ENCODE data around the gene CCDC169.

Gene CCDC169

DNA sequence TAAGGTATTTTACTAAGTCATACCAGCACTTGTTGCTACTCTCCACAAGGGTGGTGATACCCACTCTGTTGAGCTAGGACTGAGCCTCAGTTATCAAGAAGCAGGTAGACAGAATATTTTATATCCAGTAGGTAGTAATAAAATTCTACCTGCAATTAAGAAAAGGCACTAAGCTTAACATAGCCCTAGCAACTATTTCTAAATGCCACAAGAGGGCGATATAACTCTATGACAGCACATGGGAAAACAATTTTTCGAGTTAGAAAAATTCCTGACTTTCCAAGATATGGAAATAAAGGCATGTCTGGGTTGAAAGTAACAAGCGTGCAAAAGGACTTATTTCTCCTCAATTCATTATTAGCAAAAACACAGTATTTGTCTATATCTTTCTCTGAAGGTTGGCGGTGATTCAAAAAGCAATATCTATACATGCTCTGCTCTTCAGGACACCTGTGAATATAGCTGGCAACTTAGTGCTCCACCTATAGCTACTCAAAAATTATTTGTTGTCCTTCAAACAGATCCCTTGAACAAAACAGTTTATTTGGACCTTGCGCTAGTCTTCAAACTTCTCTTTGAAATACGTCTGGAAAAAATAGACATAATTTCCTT lies 14.7 kb downstream of the CCDC169 start:
- TF ChIP-seq, protein P1, sequence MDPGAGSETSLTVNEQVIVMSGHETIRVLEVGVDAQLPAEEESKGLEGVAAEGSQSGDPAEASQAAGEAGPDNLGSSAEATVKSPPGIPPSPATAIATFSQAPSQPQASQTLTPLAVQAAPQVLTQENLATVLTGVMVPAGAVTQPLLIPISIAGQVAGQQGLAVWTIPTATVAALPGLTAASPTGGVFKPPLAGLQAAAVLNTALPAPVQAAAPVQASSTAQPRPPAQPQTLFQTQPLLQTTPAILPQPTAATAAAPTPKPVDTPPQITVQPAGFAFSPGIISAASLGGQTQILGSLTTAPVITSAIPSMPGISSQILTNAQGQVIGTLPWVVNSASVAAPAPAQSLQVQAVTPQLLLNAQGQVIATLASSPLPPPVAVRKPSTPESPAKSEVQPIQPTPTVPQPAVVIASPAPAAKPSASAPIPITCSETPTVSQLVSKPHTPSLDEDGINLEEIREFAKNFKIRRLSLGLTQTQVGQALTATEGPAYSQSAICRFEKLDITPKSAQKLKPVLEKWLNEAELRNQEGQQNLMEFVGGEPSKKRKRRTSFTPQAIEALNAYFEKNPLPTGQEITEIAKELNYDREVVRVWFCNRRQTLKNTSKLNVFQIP (CRISPR knock-in tag; IDR thresholded peaks at IDR 0.05; ENCODE audit: borderline replicate concordance, low read depth) = no peak
- no peak for TF ChIP-seq SNAI2 (CRISPR knock-in tag; IDR thresholded peaks at IDR 0.05)
- no peak for TF ChIP-seq ZNF8 (CRISPR knock-in tag; IDR thresholded peaks at IDR 0.05)
- TF ChIP-seq, protein P2, sequence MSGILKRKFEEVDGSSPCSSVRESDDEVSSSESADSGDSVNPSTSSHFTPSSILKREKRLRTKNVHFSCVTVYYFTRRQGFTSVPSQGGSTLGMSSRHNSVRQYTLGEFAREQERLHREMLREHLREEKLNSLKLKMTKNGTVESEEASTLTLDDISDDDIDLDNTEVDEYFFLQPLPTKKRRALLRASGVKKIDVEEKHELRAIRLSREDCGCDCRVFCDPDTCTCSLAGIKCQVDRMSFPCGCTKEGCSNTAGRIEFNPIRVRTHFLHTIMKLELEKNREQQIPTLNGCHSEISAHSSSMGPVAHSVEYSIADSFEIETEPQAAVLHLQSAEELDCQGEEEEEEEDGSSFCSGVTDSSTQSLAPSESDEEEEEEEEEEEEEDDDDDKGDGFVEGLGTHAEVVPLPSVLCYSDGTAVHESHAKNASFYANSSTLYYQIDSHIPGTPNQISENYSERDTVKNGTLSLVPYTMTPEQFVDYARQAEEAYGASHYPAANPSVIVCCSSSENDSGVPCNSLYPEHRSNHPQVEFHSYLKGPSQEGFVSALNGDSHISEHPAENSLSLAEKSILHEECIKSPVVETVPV (CRISPR knock-in tag; IDR thresholded peaks at IDR 0.05) = no peak
- ATAC-seq = peak; percentile 73

DNA sequence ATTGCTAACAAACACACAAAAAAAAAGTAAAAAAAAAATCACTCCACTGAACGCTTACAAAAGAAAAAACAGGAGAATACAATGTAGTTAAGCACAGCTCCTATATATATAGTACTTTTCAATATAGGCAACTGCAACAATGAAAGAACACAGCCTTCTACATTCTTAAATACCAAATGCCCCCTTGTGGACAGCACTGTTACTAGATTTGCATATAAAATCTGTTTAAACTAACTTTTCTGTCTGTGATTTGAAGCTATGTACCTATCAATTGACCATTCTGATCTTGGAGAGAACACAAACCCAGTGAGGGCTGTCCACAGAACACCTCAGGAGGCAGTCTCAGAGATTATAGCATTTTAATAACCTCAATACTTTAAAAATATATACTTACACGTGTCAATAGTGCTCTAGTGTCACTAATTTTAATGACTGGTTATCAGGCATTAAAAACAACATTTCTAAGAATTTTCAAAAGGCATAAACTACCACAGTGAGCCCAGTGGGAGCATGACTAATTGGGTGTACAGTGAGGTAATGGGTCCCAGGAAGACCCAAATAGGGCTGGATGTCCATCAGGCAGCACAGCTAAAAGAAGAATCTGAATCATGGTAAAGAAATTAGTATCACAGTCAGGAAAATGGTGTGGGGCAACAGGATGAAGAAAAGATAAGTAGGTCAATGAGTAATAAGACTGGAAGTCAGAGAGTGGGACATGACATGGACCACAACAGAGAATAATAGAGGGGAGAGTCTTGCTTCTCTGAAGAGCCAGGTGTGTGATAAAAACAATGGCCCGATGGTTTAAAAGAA lies 22.2 kb downstream of the CCDC169 start:
- ATAC-seq = peak; percentile 88
- TF ChIP-seq PPARA (CRISPR knock-in tag; IDR thresholded peaks at IDR 0.05; ENCODE audit: borderline replicate concordance) (no peak), ZFP30 (CRISPR knock-in tag; IDR thresholded peaks at IDR 0.05) (no peak), ARNTL (CRISPR knock-in tag; IDR thresholded peaks at IDR 0.05; ENCODE audit: borderline replicate concordance, low read depth) (no peak), CSDC2 (CRISPR knock-in tag; IDR thresholded peaks at IDR 0.05) (no peak), TOX (CRISPR knock-in tag; IDR thresholded peaks at IDR 0.05; ENCODE audit: borderline replicate concordance) (no peak)

DNA sequence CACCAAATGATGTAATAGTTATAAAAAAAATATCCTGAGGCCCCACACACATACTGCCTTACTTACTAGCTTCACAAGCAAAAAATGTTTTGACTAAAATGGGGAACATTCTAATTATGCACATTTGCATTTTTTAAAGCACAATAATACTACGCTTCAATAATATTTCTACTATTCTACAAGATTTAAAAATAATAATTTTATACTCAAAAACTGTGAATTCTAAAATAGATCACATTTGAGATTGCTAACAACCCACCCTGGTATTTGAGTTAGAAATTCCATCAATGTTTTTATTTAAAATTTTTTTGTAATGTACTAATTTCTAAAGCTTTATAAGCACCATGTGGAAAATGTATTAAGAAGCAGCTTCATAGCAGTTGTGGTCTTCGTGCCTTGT lies 24.2 kb downstream of the CCDC169 start:
- no peak for ATAC-seq
- TF ChIP-seq GLIS3 (CRISPR knock-in tag; IDR thresholded peaks at IDR 0.05) (no peak), TCF4 (CRISPR knock-in tag; IDR thresholded peaks at IDR 0.05; ENCODE audit: borderline replicate concordance) (no peak), ZC3H10 (CRISPR knock-in tag; IDR thresholded peaks at IDR 0.05) (no peak), TOX (CRISPR knock-in tag; IDR thresholded peaks at IDR 0.05; ENCODE audit: borderline replicate concordance) (no peak), ESRRG (CRISPR knock-in tag; IDR thresholded peaks at IDR 0.05) (no peak)
- TF ChIP-seq, protein P2 (CRISPR knock-in tag; IDR thresholded peaks at IDR 0.05) = no peak
- TF ChIP-seq, protein P3, sequence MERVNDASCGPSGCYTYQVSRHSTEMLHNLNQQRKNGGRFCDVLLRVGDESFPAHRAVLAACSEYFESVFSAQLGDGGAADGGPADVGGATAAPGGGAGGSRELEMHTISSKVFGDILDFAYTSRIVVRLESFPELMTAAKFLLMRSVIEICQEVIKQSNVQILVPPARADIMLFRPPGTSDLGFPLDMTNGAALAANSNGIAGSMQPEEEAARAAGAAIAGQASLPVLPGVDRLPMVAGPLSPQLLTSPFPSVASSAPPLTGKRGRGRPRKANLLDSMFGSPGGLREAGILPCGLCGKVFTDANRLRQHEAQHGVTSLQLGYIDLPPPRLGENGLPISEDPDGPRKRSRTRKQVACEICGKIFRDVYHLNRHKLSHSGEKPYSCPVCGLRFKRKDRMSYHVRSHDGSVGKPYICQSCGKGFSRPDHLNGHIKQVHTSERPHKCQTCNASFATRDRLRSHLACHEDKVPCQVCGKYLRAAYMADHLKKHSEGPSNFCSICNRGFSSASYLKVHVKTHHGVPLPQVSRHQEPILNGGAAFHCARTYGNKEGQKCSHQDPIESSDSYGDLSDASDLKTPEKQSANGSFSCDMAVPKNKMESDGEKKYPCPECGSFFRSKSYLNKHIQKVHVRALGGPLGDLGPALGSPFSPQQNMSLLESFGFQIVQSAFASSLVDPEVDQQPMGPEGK (CRISPR knock-in tag; IDR thresholded peaks at IDR 0.05; ENCODE audit: borderline replicate concordance) = no peak
- TF ChIP-seq, protein P1 (CRISPR knock-in tag; IDR thresholded peaks at IDR 0.05; ENCODE audit: borderline replicate concordance, low read depth) = no peak

DNA sequence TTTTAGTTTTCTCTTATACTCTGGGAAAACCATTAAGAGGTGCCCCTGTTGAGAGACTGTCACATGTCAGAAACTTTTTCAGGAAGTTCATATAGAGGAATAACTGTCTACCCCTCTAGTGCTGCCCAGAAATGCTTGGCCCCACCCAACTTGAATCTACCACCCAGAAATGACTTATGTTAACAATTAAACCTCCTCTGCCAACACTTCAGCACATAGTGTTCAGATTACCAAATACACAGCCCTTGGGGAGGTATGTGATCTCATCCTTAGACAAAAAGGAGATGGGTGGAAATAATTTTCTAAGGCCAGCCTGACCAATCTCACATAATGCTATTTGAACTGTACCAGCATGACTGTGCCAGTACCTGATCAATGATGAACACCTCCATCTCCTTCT lies 35.6 kb downstream of the CCDC169 start:
- TF ChIP-seq, protein P4, sequence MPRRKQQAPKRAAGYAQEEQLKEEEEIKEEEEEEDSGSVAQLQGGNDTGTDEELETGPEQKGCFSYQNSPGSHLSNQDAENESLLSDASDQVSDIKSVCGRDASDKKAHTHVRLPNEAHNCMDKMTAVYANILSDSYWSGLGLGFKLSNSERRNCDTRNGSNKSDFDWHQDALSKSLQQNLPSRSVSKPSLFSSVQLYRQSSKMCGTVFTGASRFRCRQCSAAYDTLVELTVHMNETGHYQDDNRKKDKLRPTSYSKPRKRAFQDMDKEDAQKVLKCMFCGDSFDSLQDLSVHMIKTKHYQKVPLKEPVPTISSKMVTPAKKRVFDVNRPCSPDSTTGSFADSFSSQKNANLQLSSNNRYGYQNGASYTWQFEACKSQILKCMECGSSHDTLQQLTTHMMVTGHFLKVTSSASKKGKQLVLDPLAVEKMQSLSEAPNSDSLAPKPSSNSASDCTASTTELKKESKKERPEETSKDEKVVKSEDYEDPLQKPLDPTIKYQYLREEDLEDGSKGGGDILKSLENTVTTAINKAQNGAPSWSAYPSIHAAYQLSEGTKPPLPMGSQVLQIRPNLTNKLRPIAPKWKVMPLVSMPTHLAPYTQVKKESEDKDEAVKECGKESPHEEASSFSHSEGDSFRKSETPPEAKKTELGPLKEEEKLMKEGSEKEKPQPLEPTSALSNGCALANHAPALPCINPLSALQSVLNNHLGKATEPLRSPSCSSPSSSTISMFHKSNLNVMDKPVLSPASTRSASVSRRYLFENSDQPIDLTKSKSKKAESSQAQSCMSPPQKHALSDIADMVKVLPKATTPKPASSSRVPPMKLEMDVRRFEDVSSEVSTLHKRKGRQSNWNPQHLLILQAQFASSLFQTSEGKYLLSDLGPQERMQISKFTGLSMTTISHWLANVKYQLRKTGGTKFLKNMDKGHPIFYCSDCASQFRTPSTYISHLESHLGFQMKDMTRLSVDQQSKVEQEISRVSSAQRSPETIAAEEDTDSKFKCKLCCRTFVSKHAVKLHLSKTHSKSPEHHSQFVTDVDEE (CRISPR knock-in tag; IDR thresholded peaks at IDR 0.05) = no peak
- TF ChIP-seq ISL1 (CRISPR knock-in tag; IDR thresholded peaks at IDR 0.05) (no peak), ZNF70 (CRISPR knock-in tag; IDR thresholded peaks at IDR 0.05) (no peak), OSR1 (CRISPR knock-in tag; IDR thresholded peaks at IDR 0.05) (no peak), ZNF565 (CRISPR knock-in tag; conservative IDR thresholded peaks at IDR 0.05; ENCODE audit: low read depth) (no peak), ESRRG (CRISPR knock-in tag; IDR thresholded peaks at IDR 0.05) (no peak), ZC3H10 (CRISPR knock-in tag; IDR thresholded peaks at IDR 0.05) (no peak), ZFP30 (CRISPR knock-in tag; IDR thresholded peaks at IDR 0.05) (no peak), TCF4 (CRISPR knock-in tag; IDR thresholded peaks at IDR 0.05; ENCODE audit: borderline replicate concordance) (no peak)
- TF ChIP-seq, protein P3 (CRISPR knock-in tag; IDR thresholded peaks at IDR 0.05; ENCODE audit: borderline replicate concordance) = no peak
- ATAC-seq = no peak
